ENCODE results near the gene CPNE2.
"Not testable (repeated sequence)": the region's sequence is repeated elsewhere in the genome, so short reads cannot be mapped to it uniquely, and the experiment has no call there.

The CPNE2 gene

GRCh38 chr16:57102888-57103851 lies 10.8 kb downstream of the CPNE2 start:
- DNase-seq = no peak

GRCh38 chr16:57104706-57105105 lies 12.3 kb downstream of the CPNE2 start:
- no peak for DNase-seq

GRCh38 chr16:57105184-57105583 lies 12.8 kb downstream of the CPNE2 start:
- DNase-seq = no peak

DNA sequence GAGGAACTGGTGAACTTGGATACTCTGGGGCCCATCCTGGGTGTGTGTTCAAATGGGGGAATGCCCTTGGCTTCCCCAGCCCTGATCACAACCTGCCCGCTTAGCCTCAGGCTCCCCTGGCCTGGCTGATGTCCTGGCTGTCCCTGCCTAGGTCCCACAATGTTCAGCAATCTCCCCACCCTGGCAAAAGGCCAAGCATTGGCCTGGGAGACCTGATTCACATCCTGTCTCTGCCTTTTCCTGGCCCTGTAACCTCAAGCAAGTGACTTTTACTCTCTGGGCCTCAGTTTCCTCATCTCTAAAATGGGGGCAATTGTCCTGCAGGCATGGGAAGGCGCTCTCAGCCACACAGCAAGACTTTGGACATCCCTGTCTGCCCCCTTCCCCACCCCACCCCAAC lies 14.4 kb downstream of the CPNE2 start:
- DNase-seq = no peak

- DNase-seq = no peak
Observed at GRCh38 chr16:57107321-57107922, 15.0 kb downstream of the CPNE2 start.

- DNase-seq = no peak
Observed at GRCh38 chr16:57108432-57108831, 16.0 kb downstream of the CPNE2 start.

- not testable (repeated sequence) for DNase-seq
Observed at GRCh38 chr16:57109259-57110105, 17.1 kb downstream of the CPNE2 start.

GRCh38 chr16:57110937-57111336 lies 18.6 kb downstream of the CPNE2 start:
- no peak for DNase-seq

DNA sequence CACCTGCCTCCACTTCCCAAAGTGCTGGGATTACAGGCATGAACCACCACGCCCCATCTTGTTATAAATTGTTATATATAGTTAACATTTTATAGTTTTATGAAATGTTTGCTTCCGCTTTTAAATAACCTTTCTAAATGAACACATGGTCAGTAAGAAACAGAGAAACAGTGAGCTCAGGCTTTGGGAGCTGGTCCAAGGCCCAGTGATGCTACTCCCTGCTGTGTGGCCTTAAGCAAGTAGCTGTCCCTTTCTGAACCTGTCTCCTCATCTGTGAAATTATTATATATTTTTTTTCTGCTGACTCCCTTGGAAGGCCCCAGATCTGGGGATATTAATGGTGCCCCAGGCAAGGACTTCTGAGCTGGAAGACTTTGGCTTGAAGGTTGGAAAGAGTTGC lies 19.0 kb downstream of the CPNE2 start:
- DNase-seq = no peak

DNA sequence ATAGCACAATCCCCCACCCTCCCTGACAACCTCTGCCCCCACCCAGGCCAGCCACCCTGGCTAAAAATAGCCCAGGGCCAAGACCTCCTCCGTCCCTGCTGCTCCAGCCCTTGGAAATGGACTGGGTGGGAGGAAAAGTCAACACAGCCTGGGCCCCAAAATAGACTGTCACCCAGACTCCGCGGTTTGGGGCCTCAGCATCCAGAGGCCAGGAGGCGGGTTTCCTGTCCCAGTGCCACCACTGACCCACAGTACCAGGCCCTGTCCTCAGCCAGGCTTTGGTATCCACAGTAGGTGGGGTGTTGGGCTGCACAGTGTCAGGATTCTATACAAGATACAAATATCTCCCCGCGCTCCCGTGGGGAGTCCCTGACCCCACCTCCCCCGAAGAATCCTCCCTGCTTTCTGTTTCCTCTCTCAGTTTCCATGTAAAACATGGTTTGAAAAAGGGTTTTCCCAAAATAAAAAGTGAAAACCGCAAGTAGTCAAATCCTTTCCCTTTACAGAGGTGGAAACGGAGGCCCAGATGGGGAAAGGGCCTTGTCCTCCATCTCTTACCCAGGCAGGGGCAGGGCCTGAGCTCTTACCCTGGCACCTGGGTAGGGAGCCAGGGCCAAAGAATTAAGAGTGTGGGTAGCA lies 20.1 kb downstream of the CPNE2 start:
- no peak for DNase-seq

DNA sequence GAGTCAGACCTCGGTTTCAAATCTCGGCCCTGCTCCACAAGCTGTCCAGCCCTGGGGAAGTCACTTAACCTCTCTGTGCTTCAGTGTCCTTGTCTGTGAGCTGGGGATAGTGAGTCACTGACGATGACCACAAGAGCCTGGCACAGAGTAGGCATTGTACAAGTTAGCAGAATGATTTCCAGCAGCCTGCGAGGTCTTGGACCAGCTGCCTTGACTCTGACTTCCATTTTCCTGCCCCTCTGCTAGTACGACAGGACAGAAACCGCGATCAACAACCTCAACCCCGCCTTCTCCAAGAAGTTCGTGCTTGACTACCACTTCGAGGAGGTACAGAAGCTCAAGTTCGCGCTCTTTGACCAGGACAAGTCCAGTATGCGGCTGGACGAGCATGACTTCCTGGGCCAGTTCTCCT lies 20.7 kb downstream of the CPNE2 start:
- no peak for DNase-seq

GRCh38 chr16:57113664-57114063 lies 21.3 kb downstream of the CPNE2 start:
- no peak for DNase-seq

GRCh38 chr16:57115168-57115513 lies 22.8 kb downstream of the CPNE2 start:
- no peak for DNase-seq

GRCh38 chr16:57115514-57116182 lies 23.3 kb downstream of the CPNE2 start:
- DNase-seq = no peak

DNA sequence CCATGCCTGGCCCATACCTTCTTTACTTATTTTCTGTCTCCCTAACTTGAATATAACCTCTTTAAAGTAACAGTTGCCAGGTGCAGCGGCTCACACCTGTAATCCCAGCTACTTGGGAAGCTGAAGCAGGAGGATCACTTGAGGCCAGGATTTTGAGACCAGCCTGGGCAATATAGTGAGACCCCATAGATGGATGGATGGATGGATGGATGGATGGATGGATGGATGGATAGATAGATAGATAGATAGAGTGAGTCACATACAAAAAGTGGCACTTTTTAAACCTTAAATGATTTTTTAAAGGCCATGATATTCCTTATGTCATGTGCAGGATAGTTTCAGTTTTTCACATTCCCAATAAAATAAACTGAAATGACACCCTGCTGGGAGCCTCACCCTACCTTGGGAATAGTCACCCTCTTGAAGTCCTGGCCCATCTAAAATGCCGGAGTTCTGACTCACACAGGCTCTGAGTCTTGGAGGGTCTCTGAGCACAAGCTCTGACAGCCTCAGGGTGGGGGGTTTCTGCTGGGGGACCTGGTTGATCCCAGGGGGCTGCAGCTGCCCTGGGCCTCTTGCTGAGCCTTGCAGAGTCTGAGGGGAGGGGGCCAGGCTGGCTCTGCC lies 26.2 kb downstream of the CPNE2 start:
- DNase-seq = no peak

GRCh38 chr16:57123216-57123973 lies 31.0 kb downstream of the CPNE2 start:
- no peak for DNase-seq

DNA sequence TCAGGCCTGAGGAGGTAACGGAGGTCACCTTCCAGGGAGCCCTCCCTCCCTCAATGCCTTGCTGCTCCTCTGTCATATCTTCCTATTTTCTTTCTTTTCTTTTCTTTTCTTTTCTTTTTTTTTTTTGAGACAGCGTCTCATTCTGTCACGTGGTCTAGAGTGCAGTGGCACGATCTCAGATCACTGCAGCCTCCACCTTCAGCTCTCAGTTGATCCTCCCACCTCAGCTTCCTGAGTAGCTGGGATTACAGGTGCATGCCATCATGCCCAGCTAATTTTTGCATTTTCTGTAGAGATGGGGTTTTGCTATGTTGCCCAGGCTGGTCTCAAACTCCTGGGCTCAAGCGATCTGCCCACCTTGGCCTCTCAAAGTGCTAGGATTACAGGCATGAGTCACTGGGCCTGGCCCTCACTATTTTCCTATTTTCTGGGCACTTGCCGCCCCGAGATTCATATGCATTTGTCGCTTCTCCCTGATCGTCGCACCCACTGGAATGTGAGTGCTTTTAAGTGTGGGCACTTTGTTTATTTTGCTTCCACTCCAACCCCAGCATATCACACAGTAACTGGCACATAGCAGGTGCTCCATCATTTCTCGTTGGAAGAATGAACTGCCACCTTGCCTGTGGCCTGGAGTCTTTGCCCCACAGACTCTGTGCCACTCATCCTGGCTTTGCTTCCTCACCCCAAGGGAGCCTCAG lies 31.7 kb downstream of the CPNE2 start:
- DNase-seq = no peak

DNA sequence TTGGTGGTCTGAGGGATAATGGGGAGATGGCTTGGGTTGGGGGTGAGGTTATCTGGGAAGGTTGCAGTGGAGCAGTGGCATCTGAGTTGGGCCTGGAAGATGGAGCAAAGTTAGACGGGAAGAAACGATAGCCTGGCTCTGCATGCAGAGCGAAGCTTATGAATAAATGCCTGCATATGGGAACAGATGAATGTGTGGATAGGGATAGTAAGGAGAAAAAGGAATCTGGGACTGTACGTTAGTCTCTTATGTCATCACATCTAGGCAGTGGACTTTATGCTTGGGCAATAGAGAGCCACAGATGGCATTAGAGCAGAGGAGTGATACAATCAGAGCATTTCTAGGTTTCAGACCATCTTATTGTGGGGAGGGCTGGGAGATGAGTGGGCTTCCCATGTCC lies 33.0 kb downstream of the CPNE2 start:
- DNase-seq = no peak

GRCh38 chr16:57125969-57126368 lies 33.6 kb downstream of the CPNE2 start:
- no peak for DNase-seq

DNA sequence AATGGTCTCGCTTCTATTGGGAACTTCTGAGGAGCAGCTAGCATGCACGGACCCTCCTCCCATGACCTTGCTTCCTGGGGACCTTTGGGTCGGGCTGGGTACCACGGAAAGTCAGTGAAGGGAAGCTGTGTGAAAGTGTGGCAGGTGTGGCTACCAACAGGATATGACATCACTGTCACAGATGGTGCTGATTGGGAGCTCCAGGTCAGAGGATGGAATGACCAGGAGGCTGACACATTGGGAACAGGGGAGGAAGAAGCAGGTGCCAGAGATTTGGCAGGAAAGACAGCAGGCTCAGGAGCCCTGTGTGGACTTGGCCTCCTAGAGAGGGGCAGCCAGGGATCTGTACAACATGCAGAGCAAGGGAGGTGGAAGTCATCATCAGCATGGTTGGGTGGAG lies 34.0 kb downstream of the CPNE2 start:
- no peak for DNase-seq
